NT2/D1 (cell line): ENCODE measurements around the gene ABLIM1.

ENCODE experiments used
- DNase-seq: peaks from one replicate; pipeline ENCODE4 v3.0.0-alpha.2; 2011; ENCODE audit warnings: low read depth, low spot score
- H3K27me3 ChIP-seq: 2 replicates; pipeline ENCODE4 v1.6.0; 2011; ENCODE audit warnings: mild to moderate bottlenecking; ENCODE audit not compliant: insufficient read length, insufficient read depth
- H3K36me3 ChIP-seq: 2 replicates; pipeline ENCODE4 v1.6.1; 2011; ENCODE audit warnings: mild to moderate bottlenecking, low read length, mixed read lengths; ENCODE audit not compliant: insufficient read depth, insufficient read length
- H3K4me1 ChIP-seq: 2 replicates; pipeline ENCODE4 v1.5.1; 2011; ENCODE audit not compliant: insufficient read depth, insufficient read length
- H3K4me3 ChIP-seq: 2 replicates; pipeline ENCODE4 v1.5.1; 2011; ENCODE audit warnings: low read depth; ENCODE audit not compliant: insufficient read length
- H3K9ac ChIP-seq: 2 replicates; pipeline ENCODE4 v1.6.0; 2011; ENCODE audit warnings: low read depth; ENCODE audit not compliant: insufficient read length
- H3K9me3 ChIP-seq: 2 replicates; pipeline ENCODE4 v1.5.1; 2011; ENCODE audit warnings: mild to moderate bottlenecking, low read length; ENCODE audit not compliant: insufficient read depth
- SUZ12 ChIP-seq: IDR thresholded peaks from 2 replicates; pipeline ENCODE4 v1.6.1; 2011; ENCODE audit not compliant: insufficient read length, insufficient read depth; ENCODE audit errors: extremely low read depth
- YY1 ChIP-seq: IDR thresholded peaks from 2 replicates; pipeline ENCODE4 v1.6.1; 2011; ENCODE audit not compliant: insufficient read length, insufficient read depth
- ZNF274 ChIP-seq: IDR thresholded peaks from 2 replicates; pipeline ENCODE4 v1.6.1; 2011; ENCODE audit warnings: mild to moderate bottlenecking, low read depth, low read length

ABLIM1 gene

GRCh38 chr10:114477285-114477684, 180.8 kb downstream of the ABLIM1 start:
- Histone ChIP-seq H3K27me3 (no peaks in the 10 kb centered on the region), H3K36me3 (peaks cover 10% of the 10 kb centered on the region), H3K9ac (no peak overlapping the region), H3K4me1 (no peaks in the 10 kb centered on the region), H3K4me3 (no peak overlapping the region), H3K9me3 (no peaks in the 10 kb centered on the region)
- DNase-seq, result no peak
- TF ChIP-seq ZNF274 (no peak), SUZ12 (no peak), YY1 (no peak)

- no peaks in the 10 kb centered on the region for H3K27me3 ChIP-seq
Observed at GRCh38 chr10:114474989-114475388, 183.1 kb downstream of the ABLIM1 start.

GRCh38 chr10:114473776-114474175, 184.3 kb downstream of the ABLIM1 start:
- Histone ChIP-seq H3K9ac (no peak overlapping the region), H3K36me3 (peaks cover 20% of the 10 kb centered on the region), H3K4me3 (no peak overlapping the region), H3K9me3 (no peaks in the 10 kb centered on the region), H3K4me1 (no peaks in the 10 kb centered on the region), H3K27me3 (no peaks in the 10 kb centered on the region)
- no peak for DNase-seq
- TF ChIP-seq YY1 (no peak), ZNF274 (no peak), SUZ12 (no peak)

More at GRCh38 chr10:114474989-114475388, 183.1 kb downstream of the ABLIM1 start:
- TF ChIP-seq YY1, result no peak
- no peak for TF ChIP-seq ZNF274
- TF ChIP-seq SUZ12, result no peak
- H3K4me1 ChIP-seq, result no peaks in the 10 kb centered on the region
- peaks cover 11% of the 10 kb centered on the region for H3K36me3 ChIP-seq
- H3K9ac ChIP-seq, result no peak overlapping the region
- DNase-seq, result no peak
- no peak overlapping the region for H3K4me3 ChIP-seq
- no peaks in the 10 kb centered on the region for H3K9me3 ChIP-seq

GRCh38 chr10:114472877-114473253, 185.2 kb downstream of the ABLIM1 start:
- no peak overlapping the region for H3K9ac ChIP-seq
- peaks cover 25% of the 10 kb centered on the region for H3K36me3 ChIP-seq
- no peak overlapping the region for H3K4me3 ChIP-seq
- no peaks in the 10 kb centered on the region for H3K27me3 ChIP-seq
- TF ChIP-seq SUZ12 (no peak), ZNF274 (no peak), YY1 (no peak)
- no peaks in the 10 kb centered on the region for H3K9me3 ChIP-seq
- DNase-seq, result no peak
- H3K4me1 ChIP-seq, result no peaks in the 10 kb centered on the region

- Histone ChIP-seq H3K36me3 (peaks cover 31% of the 10 kb centered on the region), H3K4me3 (no peak overlapping the region), H3K9me3 (no peaks in the 10 kb centered on the region), H3K9ac (no peak overlapping the region), H3K4me1 (no peaks in the 10 kb centered on the region), H3K27me3 (no peaks in the 10 kb centered on the region)
- DNase-seq, result no peak
- TF ChIP-seq ZNF274, result no peak
Observed at GRCh38 chr10:114471906-114472876, 185.9 kb downstream of the ABLIM1 start.

- Histone ChIP-seq H3K4me1 (no peaks in the 10 kb centered on the region), H3K4me3 (no peak overlapping the region), H3K9me3 (no peaks in the 10 kb centered on the region), H3K9ac (no peak overlapping the region), H3K27me3 (no peaks in the 10 kb centered on the region), H3K36me3 (peaks cover 36% of the 10 kb centered on the region)
- peak; percentile 40 for DNase-seq
- TF ChIP-seq YY1, result no peak
- TF ChIP-seq ZNF274, result no peak
- TF ChIP-seq SUZ12, result no peak
Observed at GRCh38 chr10:114470956-114471905, 186.8 kb downstream of the ABLIM1 start.

GRCh38 chr10:114470361-114470760, 187.7 kb downstream of the ABLIM1 start:
- Histone ChIP-seq H3K27me3 (no peaks in the 10 kb centered on the region), H3K9me3 (no peaks in the 10 kb centered on the region), H3K9ac (no peak overlapping the region), H3K36me3 (peaks cover 43% of the 10 kb centered on the region), H3K4me3 (no peak overlapping the region), H3K4me1 (no peaks in the 10 kb centered on the region)
- no peak for DNase-seq
- no peak for TF ChIP-seq YY1
